ENCODE results near the gene SENP5. TPM values are rescaled to one million over a fixed set of nuclear protein-coding genes. Genes with fewer than 3 reads are reported as not detected.

Gene SENP5
- total RNA-seq, 1 donor from 2014 or later: 25.2 TPM

DNA sequence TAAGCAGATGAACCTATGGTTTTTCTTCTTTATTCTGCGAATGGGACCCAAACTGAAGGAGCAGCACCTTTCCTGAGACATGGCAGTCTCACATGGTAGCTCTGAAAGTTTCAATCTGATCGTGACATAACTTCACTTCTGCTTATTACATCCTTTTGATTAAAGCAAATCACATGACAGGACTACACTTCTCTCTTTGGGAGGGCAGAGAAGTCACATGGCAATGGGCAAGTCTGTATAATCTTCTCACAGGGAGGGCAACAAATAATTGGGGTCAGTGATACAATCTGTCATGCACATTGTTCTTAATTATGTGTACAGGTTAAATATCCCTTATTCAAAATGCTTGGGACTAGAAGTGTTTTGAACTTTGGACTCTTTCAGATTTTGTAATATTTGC lies 53.0 kb downstream of the SENP5 start:
- Histone ChIP-seq H3K36me3 (ENCODE audit: control insufficient read depth, insufficient read depth, low read length) (no peaks in the 10 kb centered on the region), H3K27me3 (ENCODE audit: control insufficient read depth, insufficient read depth, low read length) (no peaks in the 10 kb centered on the region), H3K4me3 (ENCODE audit: low read depth, low read length) (no peak overlapping the region)
- TF ChIP-seq, protein P1, sequence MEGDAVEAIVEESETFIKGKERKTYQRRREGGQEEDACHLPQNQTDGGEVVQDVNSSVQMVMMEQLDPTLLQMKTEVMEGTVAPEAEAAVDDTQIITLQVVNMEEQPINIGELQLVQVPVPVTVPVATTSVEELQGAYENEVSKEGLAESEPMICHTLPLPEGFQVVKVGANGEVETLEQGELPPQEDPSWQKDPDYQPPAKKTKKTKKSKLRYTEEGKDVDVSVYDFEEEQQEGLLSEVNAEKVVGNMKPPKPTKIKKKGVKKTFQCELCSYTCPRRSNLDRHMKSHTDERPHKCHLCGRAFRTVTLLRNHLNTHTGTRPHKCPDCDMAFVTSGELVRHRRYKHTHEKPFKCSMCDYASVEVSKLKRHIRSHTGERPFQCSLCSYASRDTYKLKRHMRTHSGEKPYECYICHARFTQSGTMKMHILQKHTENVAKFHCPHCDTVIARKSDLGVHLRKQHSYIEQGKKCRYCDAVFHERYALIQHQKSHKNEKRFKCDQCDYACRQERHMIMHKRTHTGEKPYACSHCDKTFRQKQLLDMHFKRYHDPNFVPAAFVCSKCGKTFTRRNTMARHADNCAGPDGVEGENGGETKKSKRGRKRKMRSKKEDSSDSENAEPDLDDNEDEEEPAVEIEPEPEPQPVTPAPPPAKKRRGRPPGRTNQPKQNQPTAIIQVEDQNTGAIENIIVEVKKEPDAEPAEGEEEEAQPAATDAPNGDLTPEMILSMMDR (IDR thresholded peaks at IDR 0.05; ENCODE audit: insufficient read depth, low read length, poor library complexity, severe bottlenecking): no peak
- DNase-seq (ENCODE audit: low read depth): no peak

DNA sequence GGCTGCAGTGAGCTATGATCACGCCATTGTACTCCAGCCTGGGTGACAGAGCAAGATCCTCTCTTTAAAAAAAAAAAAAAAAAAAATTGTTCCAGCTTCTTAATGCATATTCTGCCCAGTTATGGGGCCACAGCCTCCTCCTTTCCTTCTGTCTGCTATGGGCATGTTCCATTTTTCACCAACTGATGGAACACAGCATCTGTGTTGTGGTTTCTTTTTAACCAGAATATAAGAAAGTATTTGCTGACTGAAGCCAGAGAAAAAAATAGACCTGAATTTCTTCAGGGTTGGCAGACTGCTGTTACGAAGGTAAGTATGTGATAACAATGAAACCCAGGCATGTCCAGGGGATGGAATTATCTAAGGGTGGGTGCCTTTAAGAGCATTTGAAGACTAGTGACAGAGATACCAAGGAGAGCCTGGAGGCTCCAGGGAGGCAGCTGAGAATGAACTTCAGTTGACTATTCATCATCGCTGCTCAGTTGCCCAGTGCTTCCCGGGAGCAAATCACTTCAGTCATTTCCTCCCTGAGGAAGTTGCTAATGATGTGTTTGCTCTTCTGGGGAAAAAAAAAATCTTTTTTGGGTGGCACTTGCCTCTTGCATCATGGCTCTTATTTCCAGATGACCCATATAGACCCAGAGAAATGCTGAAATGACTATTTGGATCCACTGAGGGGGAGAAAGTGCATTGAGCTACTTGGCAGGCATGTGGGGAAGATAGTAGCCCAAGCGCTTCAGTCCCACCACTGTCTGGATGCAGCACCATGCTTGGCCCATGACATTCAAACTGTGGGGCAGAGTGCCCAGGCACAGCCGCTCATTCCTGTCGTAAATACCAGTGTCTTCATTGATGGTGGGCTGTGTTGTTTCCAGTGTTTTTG lies 60.1 kb downstream of the SENP5 start:
- no peak for DNase-seq (ENCODE audit: low read depth)
- no peaks in the 10 kb centered on the region for H3K36me3 ChIP-seq (ENCODE audit: control insufficient read depth, insufficient read depth, low read length)

GRCh38 chr3:196931157-196931556 lies 63.4 kb downstream of the SENP5 start:
- TF ChIP-seq, protein P1 (IDR thresholded peaks at IDR 0.05; ENCODE audit: insufficient read depth, low read length, poor library complexity, severe bottlenecking): no peak
- H3K4me3 ChIP-seq (ENCODE audit: low read depth, low read length): no peak overlapping the region
- DNase-seq (ENCODE audit: low read depth): no peak
- H3K36me3 ChIP-seq (ENCODE audit: control insufficient read depth, insufficient read depth, low read length): no peaks in the 10 kb centered on the region
- H3K27me3 ChIP-seq (ENCODE audit: control insufficient read depth, insufficient read depth, low read length): no peaks in the 10 kb centered on the region

More for the DNA sequence above, 60.1 kb downstream of the SENP5 start:
- TF ChIP-seq, protein P1 (IDR thresholded peaks at IDR 0.05; ENCODE audit: insufficient read depth, low read length, poor library complexity, severe bottlenecking): no peak
- no peak overlapping the region for H3K4me3 ChIP-seq (ENCODE audit: low read depth, low read length)
- no peaks in the 10 kb centered on the region for H3K27me3 ChIP-seq (ENCODE audit: control insufficient read depth, insufficient read depth, low read length)

DNA sequence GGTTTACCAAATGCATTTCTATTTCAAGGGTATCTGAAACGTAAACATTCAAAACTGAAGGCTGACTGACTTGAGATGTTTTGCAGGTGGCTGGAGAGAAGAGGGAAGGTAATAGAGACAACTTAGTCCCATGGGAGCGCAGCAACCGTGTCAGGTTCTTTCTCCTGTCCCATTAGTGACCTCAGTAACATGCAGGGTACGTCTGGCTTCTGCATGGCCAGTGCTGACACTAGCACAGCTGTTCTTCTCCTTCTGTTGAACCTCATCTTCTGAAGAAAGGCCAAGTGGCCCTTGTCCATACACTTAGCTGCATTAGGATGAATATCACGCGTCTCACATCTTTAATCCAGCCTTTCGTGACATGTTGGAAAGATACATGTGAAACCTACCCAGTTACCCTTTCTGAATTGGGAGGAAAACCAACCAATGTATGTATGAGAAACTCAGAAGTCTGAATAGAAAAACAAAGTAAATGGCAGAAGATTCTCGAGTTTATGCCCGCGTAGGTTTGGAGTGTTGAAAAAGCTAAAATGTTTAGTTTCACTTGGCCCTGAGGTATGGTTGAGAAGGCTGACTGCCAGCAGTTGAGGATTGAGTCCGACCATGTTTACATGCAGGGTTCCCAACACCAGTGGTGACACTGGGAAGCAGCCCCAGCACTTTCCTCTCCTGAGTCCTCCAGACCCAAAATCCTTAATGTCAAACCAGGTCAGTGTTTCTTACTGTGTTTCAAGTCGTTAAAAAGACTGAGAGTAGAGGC lies 64.3 kb downstream of the SENP5 start:
- DNase-seq (ENCODE audit: low read depth): no peak
- Histone ChIP-seq H3K27me3 (ENCODE audit: control insufficient read depth, insufficient read depth, low read length) (no peaks in the 10 kb centered on the region), H3K4me3 (ENCODE audit: low read depth, low read length) (no peak overlapping the region), H3K36me3 (ENCODE audit: control insufficient read depth, insufficient read depth, low read length) (no peaks in the 10 kb centered on the region)
- TF ChIP-seq, protein P1 (IDR thresholded peaks at IDR 0.05; ENCODE audit: insufficient read depth, low read length, poor library complexity, severe bottlenecking): no peak

- TF ChIP-seq, protein P1 (IDR thresholded peaks at IDR 0.05; ENCODE audit: insufficient read depth, low read length, poor library complexity, severe bottlenecking): no peak
- H3K27me3 ChIP-seq (ENCODE audit: control insufficient read depth, insufficient read depth, low read length): no peaks in the 10 kb centered on the region
- DNase-seq (ENCODE audit: low read depth): no peak
- H3K4me3 ChIP-seq (ENCODE audit: low read depth, low read length): no peak overlapping the region
- peaks cover 2% of the 10 kb centered on the region for H3K36me3 ChIP-seq (ENCODE audit: control insufficient read depth, insufficient read depth, low read length)
These were observed 64.9 kb downstream of the SENP5 start for GRCh38 chr3:196932600-196932999.
